ENCODE results near the gene NXPH3.
"Not testable (repeated sequence)": the region's sequence is repeated elsewhere in the genome, so short reads cannot be mapped to it uniquely, and the experiment has no call there.

The NXPH3 gene

DNA sequence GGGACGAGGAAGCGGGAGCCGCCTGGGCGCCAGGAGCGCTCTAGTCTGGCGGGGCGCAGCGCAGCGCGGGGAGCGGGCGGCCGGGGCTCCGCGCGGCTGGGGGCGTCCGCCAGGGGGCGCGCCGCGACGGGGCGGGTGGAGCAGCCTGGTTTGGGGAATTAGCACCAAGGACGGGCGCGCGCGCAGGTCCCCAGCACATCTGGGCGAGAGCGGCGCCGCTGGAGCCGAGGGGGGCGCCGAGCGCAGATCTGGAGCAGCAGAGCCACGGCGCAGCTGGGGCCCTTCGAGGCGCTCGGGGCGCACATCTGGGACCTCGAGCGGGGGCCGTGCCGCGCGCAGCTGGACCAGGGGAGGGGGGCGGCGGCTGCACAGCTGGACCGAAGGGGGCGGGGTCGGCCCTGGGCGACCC lies at the start of gene NXPH3:
TSS of gene NXPH3 (plus strand) at position 193 of the 409 bp plus-strand sequence. CDS start 349 bp downstream, outside the sequence.
- no peak for DNase-seq

DNA sequence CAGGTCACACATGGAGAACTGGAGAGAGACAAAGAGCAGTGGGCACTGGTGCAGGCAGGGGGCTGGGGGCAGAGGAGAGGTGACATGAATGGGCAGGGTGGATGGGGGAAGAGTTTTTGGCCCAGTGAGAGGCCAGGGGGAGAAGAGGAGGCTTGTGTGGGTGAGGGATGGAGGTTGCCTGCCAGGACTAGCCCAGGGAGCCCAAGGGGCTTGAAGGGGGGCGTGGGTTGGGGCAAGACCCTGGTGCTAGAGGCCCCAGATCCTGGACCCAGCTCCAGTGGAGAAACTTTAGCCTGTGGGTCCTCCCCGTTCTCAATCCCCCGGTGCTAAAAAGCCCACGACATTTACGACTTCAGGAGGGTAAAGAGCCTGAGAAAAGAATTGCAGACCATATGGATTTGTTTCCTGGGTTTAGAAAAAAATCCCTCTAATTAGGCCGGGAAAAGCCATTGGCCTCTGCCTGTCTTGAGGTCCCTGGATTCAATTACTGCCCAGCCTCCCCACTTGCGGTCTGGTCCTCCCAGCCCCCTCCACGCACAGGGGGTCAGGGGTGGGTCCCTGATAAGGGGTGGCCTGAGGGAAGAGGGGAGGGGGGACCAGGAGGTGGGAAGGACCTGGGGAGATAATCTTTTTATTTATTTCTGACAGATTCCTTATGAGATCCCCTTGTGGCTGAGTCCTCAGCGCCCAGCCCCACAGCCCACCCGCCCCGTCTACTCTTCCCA lies 47.6 kb upstream of the NXPH3 start:
- DNase-seq = no peak

DNA sequence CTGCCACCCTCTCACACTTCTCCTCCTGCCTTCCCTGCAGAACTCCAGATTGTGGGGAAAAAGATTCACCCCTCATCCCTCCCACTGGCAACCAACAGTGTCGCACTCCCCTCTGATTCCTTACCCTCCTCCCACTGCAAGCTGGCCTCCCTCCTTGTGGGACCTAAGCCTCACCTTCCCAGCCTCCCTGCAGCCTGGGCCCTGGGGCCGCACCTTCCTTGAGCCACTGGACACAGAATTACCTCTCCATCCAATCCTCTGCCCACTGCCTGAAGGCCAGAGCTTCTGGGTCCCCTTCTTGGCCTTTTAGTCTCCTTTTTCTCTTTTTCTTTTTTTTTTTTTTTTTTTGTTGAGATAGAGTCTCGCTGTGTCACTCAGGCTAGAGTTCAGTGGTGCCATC lies 46.7 kb upstream of the NXPH3 start:
- DNase-seq = no peak

DNA sequence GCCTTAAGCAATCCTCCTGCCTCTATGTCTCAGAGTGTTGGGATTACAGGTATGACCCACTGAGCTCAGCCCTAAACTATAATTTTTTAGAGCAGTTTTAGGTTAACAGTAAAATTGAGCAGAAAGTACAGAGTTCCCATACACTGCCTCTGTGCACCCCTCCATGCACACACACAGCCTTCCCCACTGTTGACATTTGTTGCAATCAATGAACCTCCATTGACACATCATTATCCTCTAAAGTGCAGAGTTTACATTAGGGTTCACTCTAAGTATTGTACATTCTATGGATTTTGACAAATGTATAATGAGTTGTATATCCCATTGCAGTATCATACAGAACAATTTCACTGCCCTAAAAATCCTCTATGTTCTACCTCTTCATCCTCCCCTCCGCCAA lies 45.6 kb upstream of the NXPH3 start:
- DNase-seq = no peak

DNA sequence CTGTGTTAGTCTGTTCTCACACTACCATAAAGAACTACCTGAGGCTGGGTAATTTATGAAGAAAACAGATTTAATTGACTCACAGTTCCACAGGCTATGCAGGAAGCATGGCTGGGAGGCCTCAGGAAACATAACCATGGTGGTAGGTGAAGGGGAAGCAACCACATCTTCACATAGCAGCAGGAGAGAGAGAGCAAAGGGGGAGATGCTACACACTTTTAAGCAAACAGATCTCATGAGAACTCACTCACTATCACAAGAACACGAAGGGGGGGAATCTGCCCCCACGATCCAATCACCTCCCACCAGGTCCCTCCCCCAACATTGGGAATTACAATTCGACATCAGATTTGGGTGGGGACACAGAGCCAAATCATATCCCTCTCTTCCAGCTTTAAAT lies 31.8 kb upstream of the NXPH3 start:
- DNase-seq = no peak

DNA sequence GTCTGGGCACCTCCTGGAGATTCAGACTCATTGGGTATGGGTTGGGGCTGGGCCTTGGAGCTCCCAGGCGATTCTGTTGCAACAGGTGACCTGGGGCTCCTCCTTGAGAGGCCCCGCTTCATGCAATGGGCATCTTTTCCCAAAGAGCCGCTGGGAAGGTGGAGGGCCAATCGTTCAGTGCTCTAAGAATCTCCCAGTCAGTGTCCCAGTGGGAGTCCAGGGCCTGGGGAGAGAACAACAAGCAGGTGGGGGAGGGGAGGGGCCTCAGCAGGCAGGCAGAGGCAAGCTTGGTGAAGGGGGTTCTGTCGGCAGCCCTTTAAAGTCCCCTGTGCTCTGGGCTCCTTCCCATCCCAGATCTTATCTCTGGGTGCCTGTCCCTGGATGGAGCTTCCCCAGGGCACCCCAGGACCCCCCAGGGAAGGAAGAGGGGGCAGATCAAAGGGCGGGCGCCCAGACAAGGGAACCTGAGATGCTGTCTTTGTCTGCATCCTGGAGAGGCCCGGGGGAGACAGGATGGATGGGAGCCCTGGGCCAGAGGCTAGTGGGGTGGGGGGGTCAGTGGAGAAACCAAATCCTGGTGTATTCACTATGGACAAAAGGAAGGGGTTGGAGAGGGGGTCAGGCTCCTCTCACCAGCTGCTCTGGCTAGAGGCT lies 30.5 kb upstream of the NXPH3 start:
- DNase-seq = no peak

DNA sequence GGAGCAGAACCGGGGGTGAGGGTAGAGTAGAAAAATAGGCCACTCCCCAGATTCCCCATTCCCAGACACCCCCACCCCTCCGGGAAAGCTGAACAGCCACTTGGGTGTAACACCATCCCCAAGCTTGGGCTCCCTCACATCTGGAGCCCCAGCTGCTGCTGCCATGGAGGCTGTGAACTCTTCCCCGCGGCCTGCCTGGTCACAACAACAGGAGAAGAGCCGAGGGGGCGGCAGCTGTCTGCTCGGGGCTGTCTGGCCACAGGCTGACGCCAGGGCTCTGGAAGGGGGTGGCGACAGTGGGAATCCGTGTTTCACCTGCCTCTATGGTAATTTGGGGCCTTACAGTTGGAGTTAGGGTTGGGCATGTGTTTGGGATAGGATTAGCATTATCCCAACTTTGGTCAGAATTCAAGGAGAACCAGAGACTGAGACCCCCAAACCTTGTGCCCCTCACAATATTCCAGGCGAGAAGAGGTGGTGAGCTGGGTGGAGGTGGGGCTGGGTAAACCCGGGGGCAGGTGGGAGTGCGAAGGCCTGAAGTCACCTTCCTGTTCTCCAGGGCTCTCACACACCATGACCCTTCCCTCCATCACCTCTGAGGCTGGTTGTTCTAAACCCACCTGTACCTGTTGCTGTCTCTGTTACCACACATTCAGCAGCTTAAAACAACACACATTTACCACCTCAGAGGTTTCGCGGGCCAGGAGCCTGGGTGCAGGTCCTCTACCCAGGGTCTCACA lies 29.7 kb upstream of the NXPH3 start:
- no peak for DNase-seq

DNA sequence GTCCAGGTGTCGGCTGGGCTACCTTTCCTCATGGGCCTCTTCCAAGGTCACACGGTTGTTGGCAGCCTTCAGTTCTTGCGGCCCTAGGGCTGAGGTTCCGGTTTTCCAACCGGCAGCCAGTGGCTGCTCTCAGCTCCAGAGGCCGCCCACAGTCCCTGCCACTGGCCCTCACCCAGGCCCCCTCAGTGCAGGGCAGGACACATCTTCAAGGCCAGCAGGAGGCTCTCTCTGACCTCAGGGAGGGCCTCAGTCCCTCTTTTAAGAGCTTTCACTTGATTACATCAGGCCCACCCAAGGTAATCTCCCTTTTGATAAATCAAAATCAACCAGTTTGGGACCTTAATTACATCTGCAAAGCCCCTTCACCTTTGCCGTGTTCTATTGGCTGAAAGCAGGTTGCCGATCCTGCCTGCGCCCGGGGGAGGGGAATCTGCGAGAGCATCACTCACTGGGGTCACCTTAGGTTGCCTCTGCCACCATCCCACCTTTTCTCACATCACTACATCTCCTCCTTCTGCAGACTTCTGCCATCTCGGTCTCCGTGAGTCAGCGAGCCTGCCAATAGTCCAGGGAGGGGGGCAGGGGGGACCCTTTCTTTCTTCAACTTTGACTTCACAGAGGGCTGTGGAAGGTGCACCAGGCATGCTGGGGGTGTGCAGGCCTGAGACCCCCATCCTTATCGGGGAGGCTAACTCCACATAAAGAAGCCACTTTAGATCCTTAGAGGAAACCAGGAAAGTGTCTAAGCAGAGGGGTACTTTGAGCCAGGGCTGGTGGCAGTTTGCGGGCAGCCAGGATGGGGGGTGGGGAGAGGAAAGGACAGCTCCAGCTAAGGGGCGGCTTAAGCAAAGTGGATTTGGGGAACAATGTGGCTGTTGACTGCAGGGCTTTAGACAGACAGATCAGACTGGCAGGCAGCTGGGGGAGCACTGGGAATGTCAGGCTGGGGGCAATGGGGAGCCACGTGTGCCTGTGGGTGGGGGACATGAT lies 28.8 kb upstream of the NXPH3 start:
- no peak for DNase-seq

DNA sequence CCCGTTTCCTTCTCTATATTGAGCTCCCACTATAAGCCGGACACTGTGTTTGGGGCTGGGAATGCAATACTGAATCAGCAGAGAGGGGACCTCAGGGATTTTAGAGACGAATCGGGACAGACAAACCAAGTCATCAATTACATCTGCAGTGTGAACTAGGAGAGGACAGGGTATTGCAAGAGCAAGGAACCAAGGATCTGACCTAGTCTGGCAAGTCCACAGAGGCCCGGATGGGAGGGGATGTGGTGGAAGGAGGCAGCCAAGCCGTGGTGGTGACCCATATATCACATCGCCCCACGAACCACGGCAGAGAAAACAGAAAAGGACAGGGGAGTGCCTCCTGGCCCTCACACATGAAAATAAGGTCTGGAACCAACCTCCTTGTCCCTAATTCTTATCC lies 28.1 kb upstream of the NXPH3 start:
- no peak for DNase-seq

DNA sequence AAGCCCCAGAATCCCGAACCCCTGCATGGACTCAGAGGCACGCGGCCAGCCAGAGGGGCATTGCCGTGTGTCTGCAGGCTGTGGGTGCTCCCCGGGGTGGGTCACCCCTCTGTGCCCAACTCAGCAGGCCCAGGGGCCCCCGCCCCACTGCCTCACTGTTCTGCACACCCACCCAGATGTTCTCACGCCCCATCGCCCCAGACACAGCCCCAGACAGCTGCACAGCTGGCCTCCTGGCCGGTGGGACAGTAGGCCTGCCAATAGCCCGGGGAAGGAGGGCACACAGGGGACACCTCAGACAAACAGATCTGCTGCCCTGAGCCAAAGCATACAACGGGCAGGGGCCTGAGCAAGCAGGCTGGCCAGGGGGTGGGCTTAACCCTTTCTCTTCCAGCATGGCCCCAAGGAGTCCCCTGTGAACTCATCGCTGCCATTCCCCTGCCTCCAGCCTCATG lies 27.6 kb upstream of the NXPH3 start:
- DNase-seq = no peak

DNA sequence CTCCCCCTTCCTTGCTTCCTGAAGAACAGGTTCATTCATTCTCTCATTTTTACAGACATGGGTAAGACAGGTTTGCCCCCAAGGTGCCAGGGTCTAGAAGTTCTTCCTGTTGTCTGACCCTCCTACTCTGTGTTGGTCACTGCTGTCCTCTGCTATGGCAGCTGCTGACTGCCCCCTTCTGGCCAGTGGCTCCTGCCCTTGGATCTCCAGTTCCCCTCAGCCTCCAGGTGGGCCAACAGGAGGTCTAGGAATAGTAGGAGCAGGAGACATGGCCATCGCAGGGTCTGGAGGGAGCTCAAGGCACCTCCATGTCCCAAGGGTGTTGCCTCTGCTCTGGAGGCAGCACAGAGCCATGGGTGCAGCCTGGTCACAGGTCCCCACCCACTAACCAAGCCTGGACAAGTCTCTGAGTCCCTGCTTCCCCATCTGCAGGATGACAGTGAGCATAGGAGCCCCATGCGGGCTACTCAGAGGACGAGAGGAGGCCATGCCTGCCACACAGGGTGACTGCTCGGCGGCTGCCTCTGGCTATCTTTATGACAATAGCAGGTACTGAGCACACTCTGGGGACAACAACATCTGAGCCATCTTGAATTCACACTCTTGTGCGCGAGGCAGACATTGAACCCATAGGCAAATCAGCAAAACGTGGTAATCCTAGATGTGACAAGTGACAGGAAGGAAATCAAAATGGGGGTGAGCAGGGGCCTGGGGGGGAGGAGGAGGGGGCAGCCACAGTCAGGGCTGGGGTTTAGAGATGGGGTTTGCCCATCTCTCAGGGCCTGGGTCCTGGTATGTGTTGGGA lies 27.0 kb upstream of the NXPH3 start:
- no peak for DNase-seq

DNA sequence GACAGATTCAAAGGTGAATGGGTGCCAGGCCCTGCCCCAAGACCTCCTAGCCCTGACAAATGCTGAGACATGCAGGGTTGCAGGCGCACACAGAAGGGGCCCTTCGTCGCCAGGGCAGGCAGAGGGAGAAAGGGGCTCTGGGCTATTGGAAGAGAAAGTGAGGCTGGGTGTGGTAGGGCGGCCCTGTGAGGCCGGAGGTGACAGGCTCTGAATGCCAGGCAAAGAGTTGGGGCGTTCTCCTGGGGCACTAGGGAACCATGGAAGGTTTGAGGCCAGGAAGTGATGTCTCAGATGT lies 26.4 kb upstream of the NXPH3 start:
- DNase-seq = no peak

DNA sequence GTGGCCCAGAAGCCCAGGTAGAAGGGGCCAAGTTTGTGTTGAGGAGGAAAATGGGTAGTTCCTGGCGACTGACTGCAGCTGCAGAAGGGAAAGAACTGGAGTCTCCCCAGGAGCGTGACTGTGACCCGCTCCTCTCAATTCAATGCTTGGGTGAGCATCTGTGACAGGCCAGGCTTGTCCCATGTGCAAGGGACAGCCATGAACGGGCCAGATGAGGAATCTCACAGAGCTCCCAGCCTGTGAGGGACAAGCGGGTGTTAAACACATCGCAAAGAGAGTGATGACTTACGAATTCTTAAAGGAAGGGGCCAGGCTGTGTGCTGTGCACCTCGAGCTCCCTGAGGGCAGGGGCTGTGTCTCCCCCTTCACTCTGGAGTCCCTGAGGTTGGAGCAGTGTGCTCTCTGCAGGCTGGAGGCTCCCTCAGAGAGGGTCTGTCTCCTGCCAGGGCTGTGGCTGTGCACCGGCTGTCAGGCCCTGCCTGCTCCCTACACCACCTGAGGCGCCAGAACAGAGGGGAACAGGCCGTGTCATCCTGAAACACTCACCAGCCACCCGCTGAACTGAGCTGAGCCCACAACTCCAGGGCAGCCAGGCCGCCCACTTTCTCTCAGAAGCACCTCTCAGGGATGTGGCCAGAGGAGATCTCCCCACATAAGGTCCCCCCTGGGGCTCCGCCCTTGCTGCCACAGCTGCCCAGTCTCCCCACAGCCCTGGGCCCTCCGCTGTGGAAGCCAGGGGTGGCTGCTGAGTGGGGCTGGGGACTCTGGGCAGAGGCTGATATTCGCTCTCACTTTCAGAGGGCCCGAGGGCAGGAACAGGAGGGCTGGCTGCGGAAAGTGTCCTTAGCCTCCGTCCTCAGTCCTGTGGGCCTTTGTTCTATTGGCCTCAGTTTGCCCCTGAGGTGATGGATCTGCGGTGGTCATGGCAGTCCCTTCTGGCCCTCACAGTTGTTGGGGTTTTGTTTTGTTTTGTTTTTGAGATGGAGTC lies 25.7 kb upstream of the NXPH3 start:
- DNase-seq = no peak

DNA sequence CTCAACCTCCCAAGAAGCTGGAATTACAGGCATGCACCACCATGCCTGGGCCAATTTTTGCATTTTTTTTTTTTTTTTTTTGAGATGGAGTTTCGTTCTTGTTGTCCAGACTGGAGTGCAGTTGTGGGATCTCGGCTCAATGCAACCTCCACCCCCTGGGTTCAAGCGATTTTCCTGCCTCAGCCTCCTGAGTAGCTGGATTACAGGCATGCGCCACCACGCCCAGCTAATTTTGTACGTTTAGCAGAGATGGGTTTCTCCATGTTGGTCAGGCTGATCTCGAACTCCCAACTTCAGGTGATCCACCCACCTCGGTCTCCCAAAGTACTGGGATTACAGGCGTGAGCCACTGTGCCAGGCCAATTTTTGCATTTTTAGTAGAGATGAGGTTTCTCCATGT lies 24.9 kb upstream of the NXPH3 start:
- DNase-seq = not testable (repeated sequence)

DNA sequence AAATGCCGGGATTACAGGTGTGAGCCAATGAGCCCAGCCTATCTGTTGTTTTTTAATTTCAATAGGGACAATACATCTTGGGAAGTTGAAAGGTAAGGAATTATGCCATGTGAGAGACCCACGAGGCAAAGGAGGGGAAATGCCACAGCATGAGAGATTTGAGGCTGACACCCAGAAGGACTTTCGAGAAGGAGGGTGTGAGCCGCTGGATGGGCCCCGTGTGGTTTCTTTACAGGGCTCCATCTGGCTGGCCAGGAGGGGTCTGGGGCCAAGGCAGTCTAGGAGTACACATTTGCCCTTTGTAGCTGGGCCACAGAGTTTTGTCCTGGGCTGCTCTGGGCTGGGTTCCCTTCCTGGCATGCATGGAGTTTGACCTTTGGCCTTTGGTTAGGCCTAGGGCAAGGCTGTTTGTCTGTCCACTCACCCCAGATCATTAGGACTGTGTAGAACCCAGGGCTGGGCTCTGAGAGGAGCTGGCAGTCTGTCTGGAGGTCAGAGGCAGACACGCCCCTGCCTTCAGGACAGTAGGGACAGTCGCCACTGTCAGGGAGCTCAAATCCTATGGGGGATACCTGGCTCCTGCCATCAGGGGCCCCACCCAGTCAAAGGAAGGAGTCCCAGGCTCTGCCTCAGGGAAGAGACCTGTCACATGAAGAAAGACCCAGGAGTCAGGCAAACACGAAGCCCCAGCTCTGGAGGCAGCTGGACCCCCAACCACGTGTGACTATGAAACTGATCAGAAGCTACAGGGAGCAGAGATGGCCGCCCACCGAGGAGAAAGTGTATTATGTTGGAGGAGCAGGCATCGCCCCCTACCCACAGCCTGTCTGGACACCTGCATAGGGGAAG lies 24.2 kb upstream of the NXPH3 start:
- DNase-seq = no peak

DNA sequence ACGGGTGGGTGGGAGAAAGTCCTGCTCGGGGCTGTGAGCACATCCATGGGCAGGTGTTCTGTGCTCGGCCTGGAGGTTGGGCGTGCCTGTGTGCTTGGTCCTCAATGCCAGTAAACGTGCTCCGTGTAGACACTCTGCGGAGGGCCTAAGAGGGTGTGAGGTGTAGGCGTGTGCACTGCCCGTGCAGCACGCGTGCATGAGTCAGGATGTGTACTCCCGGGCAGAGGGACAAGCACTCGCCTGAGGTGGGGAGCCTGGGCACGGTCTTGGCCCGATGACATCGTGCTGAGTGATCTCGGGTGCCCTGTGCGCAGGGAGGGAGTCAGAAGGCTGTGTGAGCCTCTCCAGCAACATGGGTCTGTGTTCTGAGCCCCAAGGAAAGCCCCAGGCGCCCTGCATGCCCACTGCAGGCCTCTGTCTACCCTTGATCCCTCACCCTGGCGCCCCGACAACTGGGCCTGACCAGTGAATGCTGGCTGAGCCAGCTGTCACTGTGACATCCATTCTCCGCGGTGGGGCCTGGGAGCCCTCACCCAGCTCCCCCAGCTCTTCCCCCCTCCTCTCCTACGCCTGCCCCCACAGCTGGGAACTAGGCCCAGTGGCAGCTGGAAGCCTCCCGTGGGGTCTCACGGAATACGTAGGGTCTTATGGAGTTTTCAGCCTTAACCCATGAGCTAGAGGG lies 23.5 kb upstream of the NXPH3 start:
- DNase-seq = no peak

DNA sequence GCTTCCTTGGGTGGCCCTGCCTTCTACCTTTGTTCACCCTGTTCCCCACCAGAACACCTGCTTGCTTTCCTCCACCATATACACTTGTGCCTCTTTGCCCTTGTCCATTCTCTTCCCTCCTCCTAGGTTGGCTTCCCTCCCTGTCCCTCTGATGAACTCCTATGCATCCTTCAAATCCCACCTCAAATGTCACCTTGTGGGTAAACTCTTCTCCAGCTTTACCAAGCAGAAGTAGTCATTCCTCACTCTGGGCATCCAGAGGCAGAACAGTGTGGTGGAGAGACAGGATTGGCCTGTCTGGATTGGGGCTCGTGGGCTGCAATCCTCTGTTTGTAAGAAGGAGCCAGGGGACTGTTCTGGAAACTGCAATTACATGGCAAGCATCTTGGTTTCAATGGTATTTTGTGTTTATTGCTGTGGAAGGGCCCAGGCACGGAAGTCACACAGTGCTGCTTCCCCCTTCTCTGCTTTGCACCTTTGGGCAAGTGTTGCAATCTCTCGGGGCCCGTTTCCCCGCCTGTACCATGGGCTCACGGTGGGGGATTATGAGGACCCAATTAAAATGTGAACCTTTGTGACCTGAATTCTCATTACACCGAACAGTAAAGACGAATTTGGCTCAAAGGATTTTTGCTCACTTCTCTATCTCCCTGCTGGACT lies 21.9 kb upstream of the NXPH3 start:
- no peak for DNase-seq

DNA sequence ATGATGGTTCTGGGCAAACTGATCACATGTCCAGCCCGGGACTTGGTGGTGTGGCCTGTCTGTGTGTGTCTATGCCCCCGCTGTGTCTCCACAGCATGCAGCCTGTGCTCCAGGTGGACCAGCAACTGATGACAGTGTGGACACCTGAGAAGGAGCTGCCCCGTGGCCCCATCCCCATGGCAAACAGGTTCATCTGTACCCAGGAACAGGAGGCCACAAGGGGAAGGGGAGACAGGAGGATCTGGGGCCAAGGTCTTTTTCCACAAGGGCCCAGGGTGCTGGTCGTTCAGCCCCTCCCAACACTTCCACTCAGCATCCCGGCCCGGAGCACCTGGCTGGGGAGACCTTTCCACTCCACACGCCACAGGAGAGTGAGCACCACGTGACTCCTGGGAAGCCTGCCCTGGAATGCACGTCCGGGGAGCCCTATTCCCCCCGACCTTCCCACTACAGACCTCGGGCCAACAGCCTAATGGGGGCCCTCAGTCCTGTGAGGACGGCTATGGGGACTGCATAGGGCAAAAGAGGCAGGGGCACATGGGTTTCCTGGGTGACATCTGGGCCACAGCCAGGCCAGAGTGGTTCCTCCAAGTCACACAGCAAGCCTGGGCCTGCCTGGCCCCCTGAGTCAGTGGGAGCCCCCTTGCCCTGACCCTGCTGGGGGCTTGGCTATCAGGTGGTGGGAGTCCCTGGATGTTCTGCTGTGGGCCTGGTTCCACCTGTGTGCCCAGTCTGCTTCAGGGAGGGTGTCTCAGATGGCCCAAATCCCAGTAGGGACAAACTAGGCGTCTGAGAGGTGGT lies 20.8 kb upstream of the NXPH3 start:
- no peak for DNase-seq

All from SHP77 treated with DMSO at 0.1 percent for 48 hours (cell line).